CD4-positive, alpha-beta T cell treated with Interleukin-10 for 1 hour (primary cell): ENCODE data around the gene CCT8L2.
"Not testable (repeated sequence)": the region's sequence is repeated elsewhere in the genome, so short reads cannot be mapped to it uniquely, and the experiment has no call there.

Experiments used
- DNase-seq: peaks from one replicate; pipeline ENCODE4 v3.0.0-alpha.2; 2020

Gene CCT8L2

DNA sequence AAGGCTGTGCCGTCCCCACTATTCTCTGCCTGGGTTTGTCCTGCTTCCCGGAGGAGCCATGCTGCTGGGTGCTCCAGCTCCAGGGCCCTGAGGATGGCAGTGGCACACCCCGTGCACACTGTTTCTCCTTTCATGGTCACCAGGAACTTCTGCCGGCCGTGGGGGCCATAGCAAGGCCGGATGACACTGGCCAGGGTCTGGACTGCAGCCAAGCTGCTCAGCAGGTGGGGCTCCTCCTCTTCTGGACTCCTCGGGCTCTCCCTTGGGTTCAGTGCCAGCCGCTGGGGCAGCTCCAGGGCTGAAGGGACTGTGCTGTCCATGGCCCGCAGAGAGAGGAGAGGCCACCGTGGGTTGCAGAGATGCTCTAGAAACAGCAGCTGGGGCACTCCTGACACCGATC, 379 bp downstream of the CCT8L2 start:
- not testable (repeated sequence) for DNase-seq

DNA sequence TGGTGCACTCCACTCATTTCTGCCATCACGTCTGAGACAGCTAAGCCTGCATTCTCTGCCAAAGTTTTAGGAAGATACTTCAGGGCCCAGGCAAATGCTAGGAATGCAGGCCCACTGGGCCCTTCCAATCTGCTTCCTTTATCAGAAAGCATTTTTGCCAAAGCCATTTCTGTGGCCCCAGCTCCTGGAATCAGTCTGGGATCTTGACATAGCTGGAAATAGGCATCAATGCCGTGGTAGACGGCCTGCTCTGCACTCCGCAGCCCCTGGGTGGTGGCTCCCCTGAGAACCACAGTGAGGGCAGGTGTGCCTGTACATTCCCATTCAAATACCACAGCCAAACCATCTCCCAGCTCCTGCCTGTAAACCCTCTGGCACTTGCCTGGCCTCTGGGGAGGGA, 1.5 kb downstream of the CCT8L2 start:
- not testable (repeated sequence) for DNase-seq

DNA sequence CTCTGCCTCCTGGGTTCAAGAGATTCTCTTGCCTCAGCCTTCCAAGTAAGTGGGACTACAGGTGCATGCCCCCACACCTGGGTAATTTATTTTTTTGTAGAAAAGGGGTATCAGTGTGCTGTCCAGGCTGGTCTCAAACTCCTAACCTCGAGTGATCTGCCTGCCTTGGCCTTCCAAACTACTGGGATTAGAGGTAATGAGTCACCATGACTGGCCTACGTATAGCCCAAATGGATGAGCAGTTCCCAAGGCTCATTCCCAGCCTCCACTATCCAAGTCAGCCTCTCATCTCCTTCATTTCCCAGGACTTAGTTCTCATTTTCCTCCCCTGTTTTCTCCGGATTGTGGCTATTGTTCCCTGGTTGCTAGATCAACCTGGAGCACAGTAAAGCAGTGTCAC, 5.6 kb downstream of the CCT8L2 start:
- no peak for DNase-seq

DNA sequence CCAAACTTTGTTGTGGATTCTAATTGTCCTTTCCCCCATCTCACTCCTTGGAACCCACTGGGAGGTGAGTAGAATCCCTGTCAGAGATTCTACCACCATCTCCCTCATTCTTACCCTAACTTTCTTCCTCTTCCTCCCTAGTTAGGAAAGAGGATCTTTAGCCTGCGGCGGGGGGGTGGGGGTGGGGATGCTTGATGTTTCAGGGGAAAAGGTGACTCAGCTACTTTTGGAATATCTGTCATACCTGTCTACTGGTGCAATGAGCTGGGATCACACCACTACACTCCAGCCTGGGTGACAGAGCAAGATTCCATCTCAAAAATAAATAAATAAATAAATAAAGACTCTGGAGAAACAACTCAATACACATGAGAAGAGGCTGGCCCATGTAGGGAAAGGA, 6.4 kb downstream of the CCT8L2 start:
- DNase-seq, result no peak

DNA sequence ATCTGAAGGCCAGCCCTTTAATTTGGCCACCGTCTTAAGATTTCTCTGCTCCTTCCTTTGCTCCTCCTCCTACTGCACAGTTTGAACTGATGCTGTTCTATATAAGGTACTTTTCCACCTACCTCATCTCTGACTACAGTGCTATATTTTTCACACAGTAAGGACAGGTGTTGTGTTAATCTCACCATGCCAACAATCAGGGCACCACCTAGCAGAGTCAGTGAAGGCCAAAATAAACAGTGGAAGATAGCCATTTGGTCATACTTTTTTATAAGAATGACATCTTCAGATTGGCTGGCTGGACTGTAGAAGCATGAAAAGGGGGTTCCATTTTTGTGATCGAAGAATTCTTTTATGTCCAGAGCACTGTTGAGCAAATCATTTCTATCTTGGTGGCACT, 11.7 kb downstream of the CCT8L2 start:
- DNase-seq, result not testable (repeated sequence)

DNA sequence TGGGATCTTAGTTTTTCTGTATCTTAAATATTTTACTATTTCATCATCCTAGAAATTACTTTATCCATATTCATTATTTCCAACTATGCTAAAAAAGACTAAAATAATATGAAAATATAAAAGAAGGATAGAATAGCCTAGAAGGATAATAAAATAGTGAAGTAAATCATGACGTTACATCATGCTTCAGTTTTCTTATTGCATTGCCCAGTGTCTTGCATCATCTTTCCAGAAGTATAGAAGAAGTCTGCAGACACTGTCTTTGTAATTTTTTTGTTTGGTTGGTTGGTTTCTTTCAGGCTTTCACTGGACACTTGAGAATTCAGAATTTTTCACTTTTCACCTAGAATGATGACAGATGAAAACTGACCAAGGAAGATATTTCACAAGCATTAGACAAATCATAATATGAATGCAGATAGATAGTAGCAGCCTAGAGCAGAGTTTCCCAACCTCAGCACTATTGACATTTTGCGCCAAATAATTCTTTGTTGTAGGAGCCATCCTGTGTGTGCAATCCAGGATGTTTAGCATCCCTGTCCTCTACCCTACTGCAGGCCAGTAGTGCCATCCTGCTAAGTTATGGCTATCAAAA, 23.3 kb downstream of the CCT8L2 start:
- not testable (repeated sequence) for DNase-seq

DNA sequence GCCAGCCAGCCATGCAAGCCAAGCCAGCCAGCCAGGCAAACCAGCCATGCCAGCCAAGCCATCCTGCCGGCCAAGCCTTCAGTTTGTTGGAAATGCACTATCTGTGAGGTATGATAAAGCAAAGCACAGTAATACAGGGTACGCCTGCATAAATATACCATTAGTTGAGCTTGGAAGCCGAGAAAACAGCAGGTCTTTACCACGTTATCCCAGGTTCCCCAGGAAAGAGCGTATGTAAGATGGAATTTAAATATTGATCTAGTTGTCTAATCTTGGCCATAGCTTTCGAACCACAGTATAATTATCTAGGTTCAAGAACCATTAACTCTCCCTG, 24.2 kb downstream of the CCT8L2 start:
- DNase-seq, result no peak

DNA sequence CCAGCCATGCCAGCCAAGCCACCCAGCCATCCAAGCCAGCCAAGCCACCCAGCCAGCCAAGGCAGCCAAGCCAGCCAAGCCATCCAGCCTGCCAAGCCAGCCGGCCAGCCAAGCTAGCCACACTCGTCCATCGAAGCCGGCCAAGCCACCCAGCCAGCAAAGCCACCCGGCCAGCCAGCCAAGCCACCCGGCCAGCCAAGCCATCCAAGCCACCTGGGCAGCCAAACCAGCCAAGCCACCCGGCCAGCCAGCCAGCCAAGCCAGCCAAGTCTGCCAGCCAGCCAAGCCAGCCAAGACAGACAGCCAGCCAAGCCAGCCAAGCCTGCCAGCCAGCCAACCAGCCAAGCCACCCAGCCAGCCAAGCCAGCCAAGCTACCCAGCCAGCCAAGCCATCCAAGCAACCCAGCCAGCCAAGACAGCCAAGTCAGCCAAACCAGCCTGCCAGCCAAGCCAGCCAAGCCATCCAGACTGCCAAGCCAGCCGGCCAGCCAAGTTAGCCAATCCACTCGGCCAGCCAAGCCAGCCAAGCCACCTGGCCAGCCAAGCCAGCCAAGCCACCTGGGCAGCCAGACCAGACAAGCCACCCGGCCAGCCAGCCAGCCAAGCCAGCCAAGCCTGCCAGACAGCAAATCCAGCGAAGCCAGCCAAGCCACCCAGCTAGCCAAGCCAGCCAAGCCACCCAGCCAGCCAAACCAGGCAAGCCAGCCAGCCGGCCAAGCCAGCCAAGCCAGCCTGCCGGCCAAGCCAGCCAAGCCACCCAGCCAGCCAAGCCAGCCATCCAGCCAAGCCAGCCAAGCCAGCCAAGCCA, 24.8 kb downstream of the CCT8L2 start:
- not testable (repeated sequence) for DNase-seq

DNA sequence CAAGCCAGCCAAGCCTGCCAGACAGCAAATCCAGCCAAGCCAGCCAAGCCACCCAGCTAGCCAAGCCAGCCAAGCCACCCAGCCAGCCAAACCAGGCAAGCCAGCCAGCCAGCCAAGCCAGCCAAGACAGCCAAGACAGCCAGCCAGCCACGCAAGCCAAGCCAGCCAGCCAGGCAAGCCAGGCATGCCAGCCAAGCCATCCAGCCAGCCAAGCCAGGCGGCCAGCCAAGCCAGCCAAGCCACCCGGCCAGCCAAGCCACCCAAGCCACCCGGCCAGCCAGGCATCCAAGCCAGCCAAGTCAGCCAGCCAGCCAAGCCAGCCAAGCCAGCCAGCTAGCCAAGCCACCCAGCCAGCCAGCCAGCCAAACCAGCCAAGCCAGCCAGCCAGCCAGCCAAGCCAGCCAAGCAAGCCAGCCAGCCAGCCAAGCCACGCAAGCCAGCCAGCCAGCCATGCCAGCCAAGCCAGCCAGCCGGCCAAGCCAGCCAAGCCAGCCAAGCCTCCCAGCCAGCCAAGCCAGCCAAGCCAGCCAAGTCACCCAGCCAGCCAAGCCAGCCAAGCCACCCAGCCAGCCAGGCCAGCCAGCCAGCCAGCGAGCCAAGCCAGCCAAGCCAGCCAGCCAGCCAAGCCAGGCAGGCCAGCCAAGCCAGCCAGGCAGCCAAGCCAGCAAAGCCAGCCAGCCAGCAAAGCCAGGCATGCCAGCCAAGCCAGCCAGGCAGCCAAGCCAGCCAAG, 26.0 kb downstream of the CCT8L2 start:
- DNase-seq, result not testable (repeated sequence)

DNA sequence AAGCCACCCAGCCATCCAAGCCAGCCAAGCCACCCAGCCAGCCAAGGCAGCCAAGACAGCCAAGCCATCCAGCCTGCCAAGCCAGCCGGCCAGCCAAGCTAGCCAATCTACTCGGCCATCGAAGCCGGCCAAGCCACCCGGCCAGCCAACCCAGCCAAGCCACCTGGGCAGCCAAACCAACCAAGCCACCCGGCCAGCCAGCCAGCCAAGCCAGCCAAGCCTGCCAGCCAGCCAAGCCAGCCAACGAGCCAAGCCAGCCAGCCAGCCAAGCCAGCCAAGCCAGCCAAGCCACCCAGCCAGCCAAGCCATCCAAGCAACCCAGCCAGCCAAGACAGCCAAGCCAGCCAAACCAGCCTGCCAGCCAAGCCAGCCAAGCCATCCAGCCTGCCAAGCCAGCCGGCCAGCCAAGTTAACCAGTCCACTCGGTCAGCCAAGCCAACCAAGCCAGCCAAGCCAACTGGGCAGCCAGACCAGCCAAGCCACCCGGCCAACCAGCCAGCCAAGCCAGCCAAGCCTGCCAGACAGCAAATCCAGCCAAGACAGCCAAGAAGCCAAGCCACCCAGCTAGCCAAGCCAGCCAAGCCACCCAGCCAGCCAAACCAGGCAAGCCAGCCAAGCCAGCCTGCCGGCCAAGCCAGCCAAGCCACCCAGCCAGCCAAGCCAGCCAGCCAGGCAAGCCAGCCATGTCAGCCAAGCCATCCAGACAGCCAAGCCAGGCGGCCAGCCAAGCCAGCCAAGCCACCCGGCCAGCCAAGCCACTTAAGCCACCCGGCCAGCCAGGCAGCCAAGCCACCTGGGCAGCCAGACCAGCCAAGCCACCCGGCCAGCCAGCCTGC, 26.8 kb downstream of the CCT8L2 start:
- DNase-seq, result not testable (repeated sequence)

DNA sequence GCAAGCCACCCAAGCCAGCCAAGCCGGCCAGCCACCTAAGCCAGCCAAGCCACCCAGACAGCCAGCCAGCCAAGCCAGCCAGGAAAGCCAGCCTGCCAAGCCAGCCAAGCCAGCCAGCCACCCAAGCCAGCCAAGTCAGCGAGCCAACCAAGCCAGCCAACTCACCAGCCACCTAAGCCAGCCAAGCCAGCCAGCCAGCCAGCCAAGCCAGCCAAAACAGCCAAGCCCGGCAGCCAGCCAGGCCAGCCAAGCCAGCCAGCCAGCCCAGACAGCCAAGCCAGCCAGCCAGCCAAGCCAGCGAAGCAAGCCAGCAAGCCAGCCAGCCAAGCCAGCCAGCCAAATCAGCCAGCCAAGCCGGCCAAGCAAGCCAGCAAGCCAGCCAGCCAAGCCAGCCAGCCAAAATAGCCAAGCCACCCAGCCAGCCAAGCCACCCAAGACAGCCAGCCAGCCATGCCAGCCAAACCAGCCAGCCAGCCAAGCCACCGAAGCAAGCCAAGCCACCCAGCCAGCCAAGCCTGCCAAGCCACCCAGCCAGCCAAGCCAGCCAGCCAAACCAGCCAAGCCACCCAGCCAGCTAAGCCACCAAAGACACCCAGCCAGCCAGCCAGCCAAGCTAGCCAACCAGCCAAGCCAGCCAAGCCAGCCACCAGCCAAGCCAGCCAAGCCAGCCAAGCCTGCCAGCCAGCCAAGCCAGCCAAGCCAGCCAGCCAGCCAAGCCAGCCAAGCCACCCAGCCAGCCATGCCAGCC, 27.6 kb downstream of the CCT8L2 start:
- not testable (repeated sequence) for DNase-seq

DNA sequence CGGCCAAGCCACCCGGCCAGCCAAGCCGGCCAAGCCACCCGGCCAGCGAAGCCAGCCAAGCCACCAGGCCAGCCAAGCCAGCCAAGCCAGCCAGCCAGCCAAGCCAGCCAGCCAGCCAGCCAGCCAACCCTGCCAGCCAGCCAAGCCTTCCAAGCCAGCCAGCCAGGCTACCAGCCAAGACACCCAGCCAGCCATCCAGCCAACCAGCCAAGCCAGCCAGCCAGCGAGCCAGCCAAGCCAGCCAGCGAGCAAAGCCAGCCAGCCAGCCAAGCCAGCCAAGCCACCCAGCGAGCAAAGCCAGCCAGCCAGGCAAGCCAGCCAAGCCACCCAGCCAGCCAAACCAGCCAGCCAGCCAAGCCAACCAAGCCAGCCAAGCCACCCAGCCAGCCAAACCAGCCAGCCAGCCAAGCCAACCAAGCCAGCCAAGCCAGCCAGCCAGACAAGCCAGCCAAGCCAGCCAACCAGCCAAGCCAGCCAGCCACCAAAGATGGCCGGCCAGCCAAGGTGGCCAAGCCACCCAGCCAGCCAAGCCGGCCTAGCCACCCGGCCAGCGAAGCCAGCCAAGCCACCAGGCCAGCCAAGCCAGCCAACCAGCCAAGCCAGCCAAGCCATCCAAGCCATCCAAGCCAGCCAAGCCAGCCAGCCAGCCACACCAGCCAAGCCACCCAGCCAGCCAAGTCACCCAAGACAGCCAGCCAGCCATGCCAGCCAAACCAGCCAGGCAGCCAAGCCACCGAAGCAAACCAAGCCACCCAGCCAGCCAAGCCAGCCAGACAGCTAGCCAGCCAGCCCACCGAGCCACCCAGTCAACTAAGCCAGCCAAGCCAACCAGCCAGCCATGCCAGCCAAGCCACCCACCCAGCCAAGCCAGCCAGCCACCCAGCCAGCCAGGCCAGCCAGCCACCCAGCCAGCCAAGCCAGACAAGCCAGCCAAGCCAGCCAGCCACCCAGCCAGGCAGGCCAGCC, 28.8 kb downstream of the CCT8L2 start:
- DNase-seq, result no peak

DNA sequence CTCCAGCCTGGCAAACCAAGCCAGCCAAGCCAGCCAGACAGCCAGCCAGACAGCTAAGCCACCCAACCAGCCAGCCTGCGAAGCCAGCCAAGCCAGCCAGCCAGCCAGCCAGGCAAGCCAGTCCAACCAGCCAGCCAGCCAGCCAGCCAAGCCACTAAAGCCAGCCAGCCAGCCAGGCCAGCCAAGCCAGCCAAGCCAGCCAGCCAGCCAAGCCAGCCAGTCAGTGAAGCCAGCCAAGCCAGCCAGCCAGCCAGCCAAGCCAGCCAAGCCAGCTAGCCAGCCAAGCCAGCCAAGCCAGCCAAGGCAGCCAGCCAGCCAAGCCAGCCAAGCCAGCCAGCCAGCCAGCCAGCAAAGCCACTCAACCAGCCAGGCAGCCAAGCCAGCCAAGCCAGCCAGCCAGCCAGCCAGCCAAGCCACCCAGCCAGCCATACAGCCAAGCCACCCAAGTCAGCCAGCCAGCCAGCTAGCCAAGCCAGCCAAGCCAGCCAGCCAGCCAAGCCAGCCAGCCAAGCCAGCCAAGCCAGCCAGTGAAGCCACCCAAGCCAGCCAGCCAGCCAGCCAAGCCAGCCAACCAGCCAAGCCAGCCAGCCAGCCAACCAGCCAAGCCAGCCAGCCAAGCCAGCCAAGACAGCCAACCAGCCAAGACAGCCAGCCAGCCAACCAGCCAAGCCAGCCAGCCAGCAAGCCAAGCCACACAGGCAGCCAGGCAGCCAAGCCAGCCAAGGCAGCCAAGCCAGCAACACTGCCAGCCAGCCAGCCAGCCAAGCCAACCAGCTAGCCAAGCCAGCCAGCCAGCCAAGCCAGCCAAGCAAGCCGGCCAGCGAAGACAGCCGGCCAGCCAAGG, 29.7 kb downstream of the CCT8L2 start:
- no peak for DNase-seq

DNA sequence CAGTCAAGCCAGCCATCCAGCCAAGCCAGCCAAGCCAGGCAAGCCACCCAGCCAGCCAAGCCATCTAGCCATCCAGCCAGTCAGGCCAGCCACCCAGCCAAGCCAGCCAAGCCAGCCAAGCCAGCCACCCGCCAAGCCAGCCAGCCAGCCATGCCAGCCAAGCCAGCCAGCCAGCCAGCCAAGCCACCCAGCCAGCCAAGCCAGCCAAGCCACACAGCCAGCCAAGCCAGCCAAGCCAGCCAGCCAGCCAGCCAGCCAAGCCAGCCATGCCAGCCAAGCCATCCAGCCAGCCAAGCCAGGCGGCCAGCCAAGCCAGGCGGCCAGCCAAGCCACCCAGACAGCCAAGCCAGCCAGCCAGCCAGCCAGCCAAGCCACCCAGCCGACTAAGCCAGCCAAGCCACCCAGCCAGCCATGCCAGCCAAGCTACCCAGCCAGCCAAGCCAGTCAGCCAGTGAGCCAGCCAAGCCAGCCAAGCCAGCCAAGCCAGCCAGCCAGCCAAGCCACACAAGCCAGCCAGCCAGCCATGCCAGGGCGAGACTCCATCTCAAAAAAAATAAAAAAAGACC, 31.4 kb downstream of the CCT8L2 start:
- not testable (repeated sequence) for DNase-seq

DNA sequence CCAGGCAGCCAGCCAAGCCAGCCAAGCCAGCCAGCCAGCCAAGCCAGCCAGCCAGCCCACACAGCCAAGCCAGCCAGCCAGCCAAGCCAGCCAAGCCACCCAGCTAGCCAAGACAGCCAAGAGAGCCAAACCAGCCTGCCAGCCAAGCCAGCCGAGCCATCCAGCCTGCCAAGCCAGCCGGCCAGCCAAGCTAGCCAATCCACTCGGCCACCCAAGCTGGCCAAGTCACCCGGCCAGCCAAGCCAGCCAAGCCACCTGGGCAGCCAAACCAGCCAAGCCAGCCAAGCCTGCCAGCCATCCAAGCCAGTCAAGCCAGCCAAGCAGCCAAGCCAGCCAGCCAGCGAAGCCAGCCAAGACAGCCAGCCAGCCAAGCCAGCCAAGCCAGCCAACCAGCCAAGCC, 32.0 kb downstream of the CCT8L2 start:
- DNase-seq, result not testable (repeated sequence)

DNA sequence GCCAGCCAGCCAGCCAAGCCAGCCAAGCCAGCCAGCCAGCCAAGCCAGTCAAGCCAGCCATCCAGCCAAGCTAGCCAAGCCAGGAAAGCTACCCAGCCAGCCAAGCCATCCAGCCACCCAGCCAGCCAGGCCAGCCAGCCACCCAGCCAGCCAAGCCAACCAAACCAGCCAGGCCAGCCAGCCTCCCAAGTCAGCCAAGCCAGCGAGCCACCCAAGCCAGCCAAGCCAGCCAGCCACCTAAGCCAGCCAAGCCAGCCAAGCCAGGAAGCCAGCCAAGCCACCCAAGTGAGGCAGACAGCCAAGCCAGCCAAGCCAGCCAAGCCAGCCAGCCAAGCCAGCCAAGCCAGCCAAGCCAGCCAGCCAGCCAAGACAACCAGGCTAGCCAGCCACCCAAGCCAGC, 32.6 kb downstream of the CCT8L2 start:
- DNase-seq, result not testable (repeated sequence)

DNA sequence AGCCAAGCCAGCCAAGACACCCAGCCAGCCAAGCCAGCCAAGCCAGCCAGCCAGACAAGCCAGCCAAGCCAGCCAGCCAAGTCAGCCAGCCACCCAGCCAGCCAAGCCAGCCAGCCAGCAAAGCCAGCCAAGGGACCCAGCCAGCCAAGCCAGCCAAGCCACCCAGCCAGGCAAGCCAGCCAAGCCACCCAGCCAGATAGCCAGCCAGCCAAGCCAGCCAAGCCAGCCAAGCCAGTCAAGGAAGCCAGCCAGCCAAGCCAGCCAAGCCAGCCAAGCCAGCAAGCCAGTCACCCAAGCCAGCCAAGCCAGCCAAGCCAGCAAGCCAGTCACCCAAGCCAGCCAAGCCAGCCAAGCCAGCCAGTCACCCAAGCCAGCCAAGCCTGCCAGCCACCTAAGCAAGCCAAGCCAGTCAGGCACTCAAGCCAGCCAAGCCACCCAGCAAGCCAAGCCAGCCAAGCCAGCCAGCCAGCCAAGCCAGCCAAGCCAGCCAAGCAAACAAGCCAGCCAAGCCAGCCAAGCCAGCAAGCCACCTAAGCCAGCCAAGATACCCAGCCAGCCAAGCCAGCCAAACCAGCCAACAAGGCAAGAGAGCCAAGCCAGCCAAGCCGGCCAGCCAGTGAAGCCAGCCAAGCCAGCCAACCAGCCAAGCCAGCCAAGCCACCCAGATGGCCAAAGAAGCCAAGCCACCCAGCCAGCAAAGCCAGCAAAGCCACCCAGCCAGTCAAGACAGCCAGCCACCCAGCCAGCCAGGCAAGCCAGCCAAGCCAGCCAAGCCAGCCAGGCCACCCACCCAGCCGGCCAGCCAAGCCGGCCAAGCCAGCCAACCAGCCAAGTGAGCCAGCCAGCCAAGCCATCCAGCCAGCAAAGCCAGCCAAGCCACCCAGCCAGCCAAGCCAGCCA, 33.3 kb downstream of the CCT8L2 start:
- no peak for DNase-seq

DNA sequence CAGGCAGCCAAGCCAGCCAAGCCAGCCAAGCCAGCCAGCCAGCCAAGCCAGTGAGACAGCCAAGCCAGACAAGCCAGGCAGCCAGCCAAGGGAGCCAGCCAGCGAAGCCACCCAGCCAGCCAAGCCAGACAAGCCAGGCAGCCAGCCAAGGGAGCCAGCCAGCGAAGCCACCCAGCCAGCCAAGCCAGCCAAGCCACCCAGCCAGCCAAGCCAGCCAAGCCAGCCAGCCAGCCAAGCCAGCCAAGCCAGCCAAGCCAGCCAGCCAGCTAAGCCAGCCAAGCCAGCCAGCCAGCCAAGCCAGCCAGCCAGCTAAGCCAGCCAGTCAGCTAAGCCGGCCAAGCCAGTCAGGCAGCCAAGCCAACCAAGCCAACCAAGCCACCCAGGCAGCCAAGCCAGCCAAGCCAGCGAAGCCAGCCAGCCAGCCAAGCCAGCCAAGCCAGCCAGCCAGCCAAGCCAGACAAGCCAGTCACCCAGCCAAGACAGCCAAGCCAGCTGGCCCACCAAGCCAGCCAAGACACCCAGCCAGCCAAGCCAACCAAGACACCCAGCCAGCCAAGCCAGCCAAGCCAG, 34.1 kb downstream of the CCT8L2 start:
- not testable (repeated sequence) for DNase-seq
